K562 (cell line): ENCODE data around the gene CD19. TPM values are rescaled to one million over a fixed set of nuclear protein-coding genes. Genes with fewer than 3 reads are reported as not detected.
A peak's percentile ranks its signal among the peaks of the same experiment; 100 is the strongest.

Source experiments
- ADNP ChIP-seq: fragments of 200-800 bp; sonication (Bioruptor generic); IDR thresholded peaks from 2 replicates; pipeline ENCODE4 v1.6.1; 2016; ENCODE audit warnings: missing genetic modification characterization, missing compliant biosample characterization
- CBX1 ChIP-seq: sonication (generic); IDR thresholded peaks from 2 replicates; pipeline ENCODE4 v1.6.1; 2016; ENCODE audit warnings: antibody characterized with exemption, low read depth, mild to moderate bottlenecking
- CHD7 ChIP-seq: fragments of 200-600 bp; sonication (generic); IDR thresholded peaks from one replicate; pipeline ENCODE4 v1.6.1; 2012; ENCODE audit warnings: mild to moderate bottlenecking, low read depth, low read length, inconsistent platforms
- CTBP1 ChIP-seq: fragments of 450-650 bp; IDR thresholded peaks from 2 replicates; pipeline ENCODE4 v1.6.1; 2016; ENCODE audit warnings: borderline replicate concordance
- DACH1 ChIP-seq: fragments of 450-650 bp; IDR thresholded peaks from 2 replicates; pipeline ENCODE4 v1.6.1; 2018; ENCODE audit not compliant: partially characterized antibody
- MYNN ChIP-seq, 2 experiments: sonication (generic); formaldehyde crosslinking in 1 of 2; IDR thresholded peaks; 2 replicates each; pipeline versions ENCODE4 v1.5.0 to v1.6.1; 2016 to 2020; ENCODE audit warnings: antibody characterized with exemption in 1 of 2, missing genetic modification reagents in 1 of 2
- PHTF2 ChIP-seq: fragments of 250-450 bp; sonication (Bioruptor Pico); IDR thresholded peaks from 2 replicates; pipeline ENCODE4 v1.5.0; 2021; ENCODE audit warnings: mild to moderate bottlenecking
- PRMT5 ChIP-seq: sonication (generic); formaldehyde crosslinking; IDR thresholded peaks from 2 replicates; pipeline ENCODE4 v1.5.0; 2020; ENCODE audit warnings: missing genetic modification reagents
- RAD21 ChIP-seq, 2 experiments: fragments of 250-450 bp in 1 of 2; fragments of 450-650 bp in 1 of 2; sonication (Bioruptor Pico) in 1 of 2; formaldehyde crosslinking in 1 of 2; IDR thresholded peaks in 1 of 2; conservative IDR thresholded peaks in 1 of 2; 2 replicates each; pipeline versions ENCODE4 v1.4.0 to v1.8.0; 2020 to 2022; ENCODE audit warnings: mild to moderate bottlenecking in 2 of 2, moderate library complexity in 1 of 2
- RB1 ChIP-seq: fragments of 450-650 bp; IDR thresholded peaks from 2 replicates; pipeline ENCODE4 v1.6.1; 2017; ENCODE audit warnings: low read depth, mild to moderate bottlenecking
- SREBF1 ChIP-seq: fragments of 150-350 bp; IDR thresholded peaks from 2 replicates; pipeline ENCODE4 v1.6.1; 2014; ENCODE audit warnings: antibody characterized with exemption, low read depth, low read length, borderline replicate concordance
- SRSF9 ChIP-seq: fragments of 200-400 bp; formaldehyde crosslinking; IDR thresholded peaks from 2 replicates; pipeline ENCODE4 v1.6.1; 2017; ENCODE audit warnings: low read depth, low read length, borderline replicate concordance
- TRIM24 ChIP-seq, 2 experiments: fragments of 450-650 bp; IDR thresholded peaks; 2 replicates each; pipeline ENCODE4 v1.6.1; 2016
- ZNF217 ChIP-seq: sonication (generic); formaldehyde crosslinking; IDR thresholded peaks from 2 replicates; pipeline ENCODE4 v1.8.0; 2022; ENCODE audit warnings: mild to moderate bottlenecking, missing genetic modification reagents
- ZNF224 ChIP-seq: sonication (generic); formaldehyde crosslinking; IDR thresholded peaks from 2 replicates; pipeline ENCODE4 v1.8.0; 2022; ENCODE audit warnings: mild to moderate bottlenecking, missing genetic modification reagents
- ZNF347 ChIP-seq: fragments of 450-650 bp; formaldehyde crosslinking; IDR thresholded peaks from 2 replicates; pipeline ENCODE4 v1.4.0; 2020; ENCODE audit warnings: low read depth, mild to moderate bottlenecking, moderate library complexity
- ZNF431 ChIP-seq: sonication (generic); formaldehyde crosslinking; IDR thresholded peaks from 2 replicates; pipeline ENCODE4 v1.8.0; 2022; ENCODE audit warnings: mild to moderate bottlenecking, missing genetic modification reagents
- polyA plus RNA-seq, 8 experiments: library from polyadenylated mRNA; depleted of rRNA in 4 of 8; stranded (reverse) in 5 of 8; unstranded in 3 of 8; fragments of >200 nt; fragmentation: Nextera tagmentation in 2 of 8; fragmentation: Illumina TruSeq in 1 of 8; extraction: Ambion mirVana in 2 of 8; extraction: Trizol in 1 of 8; gene quantifications; 2 replicates each; pipeline versions ENCODE4 v1.2.1 to v1.2.3, GENCODE V29; 2011 to 2014; ENCODE audit warnings: inconsistent platforms in 1 of 8, missing spikeins in 1 of 8
- total RNA-seq, 7 experiments: library from RNA; depleted of rRNA in 6 of 7; stranded (reverse); fragments of >200 nt in 6 of 7; fragmentation: Illumina TruSeq in 2 of 7; extraction: Trizol in 2 of 7; gene quantifications; 2 replicates each; pipeline versions ENCODE4 v1.2.1 to v1.2.3, GENCODE V29; 2011 to 2021; ENCODE audit warnings: low replicate concordance in 1 of 7
- TF ChIP-seq, protein P1 (sequence below): fragments of 250-450 bp; sonication (Bioruptor Pico); IDR thresholded peaks from 2 replicates; pipeline ENCODE4 v1.6.1; 2021; ENCODE audit warnings: mild to moderate bottlenecking

Gene CD19
- total and polyA plus RNA-seq, 9 of the 15 experiments (the other 6 are each of a cell fraction or from before 2014, with no cell fraction given) = 0.27 to 3.7 (median 2.0) TPM; not detected in 1

- no peak for TF ChIP-seq ZNF224
- no peak for TF ChIP-seq RAD21 (CRISPR knock-in tag; conservative IDR thresholded peaks at IDR 0.05 in 1 of 2, IDR thresholded peaks at IDR 0.05 in 1 of 2)
- no peak for TF ChIP-seq TRIM24 (IDR thresholded peaks at IDR 0.05)
- TF ChIP-seq SRSF9 = no peak
- TF ChIP-seq PRMT5 (CRISPR knock-in tag) = no peak
- no peak for TF ChIP-seq CHD7
- TF ChIP-seq, protein P1, sequence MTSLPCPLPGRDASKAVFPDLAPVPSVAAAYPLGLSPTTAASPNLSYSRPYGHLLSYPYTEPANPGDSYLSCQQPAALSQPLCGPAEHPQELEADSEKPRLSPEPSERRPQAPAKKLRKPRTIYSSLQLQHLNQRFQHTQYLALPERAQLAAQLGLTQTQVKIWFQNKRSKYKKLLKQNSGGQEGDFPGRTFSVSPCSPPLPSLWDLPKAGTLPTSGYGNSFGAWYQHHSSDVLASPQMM (CRISPR knock-in tag) = no peak
- TF ChIP-seq DACH1 = no peak
- TF ChIP-seq SREBF1 = no peak
- no peak for TF ChIP-seq ZNF347 (CRISPR knock-in tag)
- no peak for TF ChIP-seq ZNF217 (CRISPR knock-in tag)
- TF ChIP-seq ZNF431 = no peak
- no peak for TF ChIP-seq PHTF2 (CRISPR knock-in tag)
- TF ChIP-seq MYNN (IDR thresholded peaks at IDR 0.05) = no peak
- TF ChIP-seq MYNN (CRISPR knock-in tag; IDR thresholded peaks at IDR 0.05) = no peak
- TF ChIP-seq CTBP1 = no peak
- TF ChIP-seq ADNP (tag) = no peak
- TF ChIP-seq CBX1 = no peak
- peak; percentile 87 for TF ChIP-seq RB1
Observed at GRCh38 chr16:28950648-28951409, 19.1 kb downstream of the CD19 start, which contains the start of gene NFATC2IP (continued).
